NT2/D1 (cell line): ENCODE data around the gene UGT1A5.

Experiments
- DNase-seq: peaks from one replicate; pipeline ENCODE4 v3.0.0-alpha.2; 2011; ENCODE audit warnings: low read depth, low spot score
- H3K27me3 ChIP-seq: 2 replicates; pipeline ENCODE4 v1.6.0; 2011; ENCODE audit warnings: mild to moderate bottlenecking; ENCODE audit not compliant: insufficient read length, insufficient read depth
- H3K36me3 ChIP-seq: 2 replicates; pipeline ENCODE4 v1.6.1; 2011; ENCODE audit warnings: mild to moderate bottlenecking, low read length, mixed read lengths; ENCODE audit not compliant: insufficient read depth, insufficient read length
- H3K4me1 ChIP-seq: 2 replicates; pipeline ENCODE4 v1.5.1; 2011; ENCODE audit not compliant: insufficient read depth, insufficient read length
- H3K4me3 ChIP-seq: 2 replicates; pipeline ENCODE4 v1.5.1; 2011; ENCODE audit warnings: low read depth; ENCODE audit not compliant: insufficient read length
- H3K9ac ChIP-seq: 2 replicates; pipeline ENCODE4 v1.6.0; 2011; ENCODE audit warnings: low read depth; ENCODE audit not compliant: insufficient read length
- H3K9me3 ChIP-seq: 2 replicates; pipeline ENCODE4 v1.5.1; 2011; ENCODE audit warnings: mild to moderate bottlenecking, low read length; ENCODE audit not compliant: insufficient read depth
- SUZ12 ChIP-seq: IDR thresholded peaks from 2 replicates; pipeline ENCODE4 v1.6.1; 2011; ENCODE audit not compliant: insufficient read length, insufficient read depth; ENCODE audit errors: extremely low read depth
- YY1 ChIP-seq: IDR thresholded peaks from 2 replicates; pipeline ENCODE4 v1.6.1; 2011; ENCODE audit not compliant: insufficient read length, insufficient read depth
- ZNF274 ChIP-seq: IDR thresholded peaks from 2 replicates; pipeline ENCODE4 v1.6.1; 2011; ENCODE audit warnings: mild to moderate bottlenecking, low read depth, low read length

UGT1A5 gene

GRCh38 chr2:233815861-233816260, 103.2 kb downstream of the UGT1A5 start:
- Histone ChIP-seq H3K4me1 (no peaks in the 10 kb centered on the region), H3K9ac (no peak overlapping the region), H3K4me3 (no peak overlapping the region), H3K9me3 (no peaks in the 10 kb centered on the region), H3K36me3 (no peaks in the 10 kb centered on the region), H3K27me3 (peaks cover 2% of the 10 kb centered on the region)
- TF ChIP-seq YY1 (no peak), SUZ12 (no peak), ZNF274 (no peak)
- DNase-seq: no peak

- TF ChIP-seq SUZ12 (no peak), YY1 (no peak), ZNF274 (no peak)
- Histone ChIP-seq H3K9me3 (no peaks in the 10 kb centered on the region), H3K27me3 (peaks cover 2% of the 10 kb centered on the region), H3K4me3 (no peak overlapping the region), H3K9ac (no peak overlapping the region), H3K4me1 (no peaks in the 10 kb centered on the region), H3K36me3 (no peaks in the 10 kb centered on the region)
- no peak for DNase-seq
These were observed 103.6 kb downstream of the UGT1A5 start for GRCh38 chr2:233816334-233816733.

- H3K4me3 ChIP-seq: no peak overlapping the region
- DNase-seq: no peak
- no peak overlapping the region for H3K9ac ChIP-seq
- H3K36me3 ChIP-seq: no peaks in the 10 kb centered on the region
- peaks cover 2% of the 10 kb centered on the region for H3K27me3 ChIP-seq
- no peak for TF ChIP-seq YY1
- TF ChIP-seq SUZ12: no peak
- TF ChIP-seq ZNF274: no peak
- H3K9me3 ChIP-seq: no peaks in the 10 kb centered on the region
- H3K4me1 ChIP-seq: no peaks in the 10 kb centered on the region
These were observed 104.1 kb downstream of the UGT1A5 start for GRCh38 chr2:233816771-233817170.

GRCh38 chr2:233817361-233817911, 104.7 kb downstream of the UGT1A5 start:
- H3K9me3 ChIP-seq: no peaks in the 10 kb centered on the region
- no peak for DNase-seq
- H3K36me3 ChIP-seq: no peaks in the 10 kb centered on the region
- H3K4me1 ChIP-seq: peaks cover 1% of the 10 kb centered on the region
- TF ChIP-seq YY1 (no peak), SUZ12 (no peak), ZNF274 (no peak)
- H3K27me3 ChIP-seq: peaks cover 2% of the 10 kb centered on the region
- no peak overlapping the region for H3K9ac ChIP-seq
- H3K4me3 ChIP-seq: no peak overlapping the region

GRCh38 chr2:233817995-233818638, 105.4 kb downstream of the UGT1A5 start:
- H3K4me1 ChIP-seq: peaks cover 7% of the 10 kb centered on the region
- no peaks in the 10 kb centered on the region for H3K36me3 ChIP-seq
- no peak overlapping the region for H3K9ac ChIP-seq
- TF ChIP-seq YY1 (no peak), SUZ12 (no peak), ZNF274 (no peak)
- H3K9me3 ChIP-seq: no peaks in the 10 kb centered on the region
- no peak overlapping the region for H3K4me3 ChIP-seq
- H3K27me3 ChIP-seq: peaks cover 2% of the 10 kb centered on the region
- DNase-seq: no peak

- peaks cover 2% of the 10 kb centered on the region for H3K27me3 ChIP-seq
- no peak overlapping the region for H3K9ac ChIP-seq
- DNase-seq: no peak
- no peak for TF ChIP-seq SUZ12
- TF ChIP-seq YY1: no peak
- no peaks in the 10 kb centered on the region for H3K36me3 ChIP-seq
- no peaks in the 10 kb centered on the region for H3K9me3 ChIP-seq
- peaks cover 7% of the 10 kb centered on the region for H3K4me1 ChIP-seq
- no peak overlapping the region for H3K4me3 ChIP-seq
These were observed 106.2 kb downstream of the UGT1A5 start for GRCh38 chr2:233818639-233819621.
